ENCODE results near the gene TAS2R39. TPM values are rescaled to one million over a fixed set of nuclear protein-coding genes. Genes with fewer than 3 reads are reported as not detected.
"Not testable (repeated sequence)": the region's sequence is repeated elsewhere in the genome, so short reads cannot be mapped to it uniquely, and the experiment has no call there.

The TAS2R39 gene
- total RNA-seq, 1 experiment from 2014 or later = not detected

GRCh38 chr7:143148651-143149050 is 34.6 kb upstream of the TAS2R39 start:
- BruUV-seq (replicated peaks) = no TSS peak
- POLR2A ChIA-PET (ENCODE audit: low non-redundant PET) = no interaction called here
- no peak for DNase-seq (ENCODE audit: low spot score)
- Histone ChIP-seq H3K27ac (ENCODE audit: low read depth, low read length, poor library complexity, severe bottlenecking) (no peak overlapping the region), H3K27me3 (replicated peaks; ENCODE audit: insufficient read depth, low read depth, low read length, poor library complexity) (no peaks in the 10 kb centered on the region), H3K36me3 (ENCODE audit: insufficient read depth, low read length, poor library complexity, severe bottlenecking) (no peaks in the 10 kb centered on the region), H3K4me3 (ENCODE audit: low read depth, low read length, poor library complexity, severe bottlenecking) (no peak overlapping the region), H3K9me3 (ENCODE audit: low read depth, low read length, poor library complexity, severe bottlenecking) (no peaks in the 10 kb centered on the region), H3K4me1 (ENCODE audit: insufficient read depth, low read length, poor library complexity, severe bottlenecking) (no peaks in the 10 kb centered on the region)
- TF ChIP-seq EZH2 (IDR thresholded peaks at IDR 0.05; ENCODE audit: borderline replicate concordance, low read depth, low read length, poor library complexity, severe bottlenecking) (no peak), CTCF (conservative IDR thresholded peaks at IDR 0.05; ENCODE audit: low read depth, low read length) (no peak)
- intact Hi-C loops (cut with micrococcal nuclease; ENCODE audit: unreplicated experiment) = no loop called here
- CTCF ChIA-PET = no interaction called here

- DNase-seq (ENCODE audit: low spot score); POLR2A ChIA-PET (ENCODE audit: low non-redundant PET); H3K4me1 ChIP-seq (ENCODE audit: insufficient read depth, low read length, poor library complexity, severe bottlenecking); H3K27me3 ChIP-seq (replicated peaks; ENCODE audit: insufficient read depth, low read depth, low read length, poor library complexity); H3K27ac ChIP-seq (ENCODE audit: low read depth, low read length, poor library complexity, severe bottlenecking); BruUV-seq (replicated peaks); intact Hi-C loops (cut with micrococcal nuclease; ENCODE audit: unreplicated experiment); CTCF ChIA-PET; H3K9me3 ChIP-seq (ENCODE audit: low read depth, low read length, poor library complexity, severe bottlenecking); H3K4me3 ChIP-seq (ENCODE audit: low read depth, low read length, poor library complexity, severe bottlenecking); H3K36me3 ChIP-seq (ENCODE audit: insufficient read depth, low read length, poor library complexity, severe bottlenecking): not testable (repeated sequence)
Observed at GRCh38 chr7:143150696-143151095, 32.5 kb upstream of the TAS2R39 start.

GRCh38 chr7:143158617-143159016 is 24.6 kb upstream of the TAS2R39 start:
- DNase-seq (ENCODE audit: low spot score); H3K9me3 ChIP-seq (ENCODE audit: low read depth, low read length, poor library complexity, severe bottlenecking); H3K4me1 ChIP-seq (ENCODE audit: insufficient read depth, low read length, poor library complexity, severe bottlenecking); BruUV-seq (replicated peaks); H3K36me3 ChIP-seq (ENCODE audit: insufficient read depth, low read length, poor library complexity, severe bottlenecking); H3K4me3 ChIP-seq (ENCODE audit: low read depth, low read length, poor library complexity, severe bottlenecking); CTCF ChIA-PET; POLR2A ChIA-PET (ENCODE audit: low non-redundant PET); H3K27ac ChIP-seq (ENCODE audit: low read depth, low read length, poor library complexity, severe bottlenecking); intact Hi-C loops (cut with micrococcal nuclease; ENCODE audit: unreplicated experiment); H3K27me3 ChIP-seq (replicated peaks; ENCODE audit: insufficient read depth, low read depth, low read length, poor library complexity): not testable (repeated sequence)

GRCh38 chr7:143171697-143172096 is 11.5 kb upstream of the TAS2R39 start:
- ChIA-PET CTCF (no interaction called here), POLR2A (ENCODE audit: low non-redundant PET) (no interaction called here)
- TF ChIP-seq EZH2 (IDR thresholded peaks at IDR 0.05; ENCODE audit: borderline replicate concordance, low read depth, low read length, poor library complexity, severe bottlenecking) (no peak), CTCF (conservative IDR thresholded peaks at IDR 0.05; ENCODE audit: low read depth, low read length) (no peak)
- Histone ChIP-seq H3K36me3 (ENCODE audit: insufficient read depth, low read length, poor library complexity, severe bottlenecking) (no peaks in the 10 kb centered on the region), H3K9me3 (ENCODE audit: low read depth, low read length, poor library complexity, severe bottlenecking) (no peaks in the 10 kb centered on the region), H3K4me1 (ENCODE audit: insufficient read depth, low read length, poor library complexity, severe bottlenecking) (no peaks in the 10 kb centered on the region), H3K4me3 (ENCODE audit: low read depth, low read length, poor library complexity, severe bottlenecking) (no peak overlapping the region), H3K27ac (ENCODE audit: low read depth, low read length, poor library complexity, severe bottlenecking) (no peak overlapping the region), H3K27me3 (replicated peaks; ENCODE audit: insufficient read depth, low read depth, low read length, poor library complexity) (peaks cover 8% of the 10 kb centered on the region)
- intact Hi-C loops (cut with micrococcal nuclease; ENCODE audit: unreplicated experiment) = no loop called here
- DNase-seq (ENCODE audit: low spot score) = no peak
- no TSS peak for BruUV-seq (replicated peaks)
